CD1c-positive myeloid dendritic cell (primary cell): ENCODE measurements around the gene OR51S1.
"Not testable (repeated sequence)": the region's sequence is repeated elsewhere in the genome, so short reads cannot be mapped to it uniquely, and the experiment has no call there.

Experiments used
- DNase-seq: peaks from one replicate; pipeline ENCODE4 v3.0.0-alpha.2; 2016; ENCODE audit errors: extremely low spot score

The OR51S1 gene, protein sequence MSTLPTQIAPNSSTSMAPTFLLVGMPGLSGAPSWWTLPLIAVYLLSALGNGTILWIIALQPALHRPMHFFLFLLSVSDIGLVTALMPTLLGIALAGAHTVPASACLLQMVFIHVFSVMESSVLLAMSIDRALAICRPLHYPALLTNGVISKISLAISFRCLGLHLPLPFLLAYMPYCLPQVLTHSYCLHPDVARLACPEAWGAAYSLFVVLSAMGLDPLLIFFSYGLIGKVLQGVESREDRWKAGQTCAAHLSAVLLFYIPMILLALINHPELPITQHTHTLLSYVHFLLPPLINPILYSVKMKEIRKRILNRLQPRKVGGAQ

GRCh38 chr11:4848908-4849532 lies at the start of gene OR51S1:
TSS of gene OR51S1 (minus strand) at chr11:4849208. CDS start at chr11:4849208, 0 bp downstream.
- DNase-seq = no peak

DNA sequence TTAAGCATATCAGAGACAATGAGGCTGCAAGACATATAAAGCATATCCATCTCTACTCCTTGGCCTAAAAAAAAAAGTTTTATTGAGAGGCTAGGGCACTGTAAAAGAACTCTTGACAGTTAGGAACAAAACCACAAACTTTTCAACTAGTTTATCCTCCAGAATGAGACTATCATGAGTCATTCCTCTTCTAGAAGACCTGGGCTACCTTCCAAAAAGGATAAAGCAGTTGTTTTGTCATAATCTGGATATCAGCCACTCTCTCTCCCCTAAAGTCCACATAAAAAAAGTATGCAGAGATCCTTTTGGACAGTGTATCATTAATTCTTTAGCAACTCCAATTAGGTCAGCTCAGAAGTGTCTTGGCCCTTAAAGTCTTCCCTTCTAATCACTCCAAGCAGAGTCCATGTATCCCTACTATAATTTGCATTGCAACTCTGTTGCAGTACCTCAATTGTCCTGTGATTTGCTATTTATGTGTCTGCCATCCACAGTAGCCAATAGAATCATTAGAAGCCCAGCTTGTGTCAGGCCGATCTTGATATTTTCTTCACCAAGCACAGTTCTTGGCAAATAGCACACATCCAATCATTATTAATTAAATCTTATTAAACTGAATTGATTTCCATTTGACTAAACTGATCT lies 43.1 kb upstream of the OR51S1 start:
- no peak for DNase-seq

GRCh38 chr11:4890279-4890678 lies 41.3 kb upstream of the OR51S1 start:
- no peak for DNase-seq

- no peak for DNase-seq
Measured at GRCh38 chr11:4887591-4887990, 38.6 kb upstream of the OR51S1 start.

DNA sequence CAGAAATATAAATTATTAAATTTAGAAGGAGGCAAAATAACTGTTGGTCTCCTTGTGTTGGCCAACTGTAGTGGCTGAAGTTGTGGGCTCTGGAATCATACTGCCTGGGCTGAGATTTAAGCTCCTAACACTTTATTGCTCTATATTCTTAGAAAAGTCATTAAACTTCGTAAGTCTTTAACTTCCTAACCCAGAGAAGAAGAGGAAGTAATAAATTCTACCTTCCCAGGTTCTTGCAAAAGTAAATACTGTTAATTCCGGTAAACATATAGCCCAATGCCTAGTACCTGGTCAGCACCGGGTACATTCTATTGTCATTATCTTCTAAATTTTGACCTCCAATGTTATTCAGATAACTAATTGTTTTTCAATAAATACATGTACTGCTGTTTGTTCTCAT lies 37.2 kb upstream of the OR51S1 start:
- no peak for DNase-seq

DNA sequence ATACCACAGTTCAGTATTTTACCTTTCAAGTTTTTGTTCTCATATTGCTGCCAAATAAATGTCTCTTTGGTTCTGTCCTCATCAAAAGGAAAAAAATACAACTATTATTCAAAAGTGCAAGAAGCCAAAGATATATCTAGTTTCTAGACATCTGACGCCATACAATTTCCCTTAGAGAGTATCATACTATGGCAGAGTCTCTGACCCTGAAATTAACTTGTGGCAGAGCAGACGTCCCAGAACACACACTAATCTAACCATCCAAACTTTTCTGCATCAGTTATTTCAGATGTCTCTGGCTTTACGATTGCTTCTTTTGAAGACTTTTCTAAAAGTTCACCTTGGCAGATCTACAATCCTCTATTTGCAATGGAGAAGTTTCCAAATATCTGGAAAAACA lies 35.4 kb upstream of the OR51S1 start:
- no peak for DNase-seq

GRCh38 chr11:4882543-4882942 lies 33.5 kb upstream of the OR51S1 start:
- no peak for DNase-seq

DNA sequence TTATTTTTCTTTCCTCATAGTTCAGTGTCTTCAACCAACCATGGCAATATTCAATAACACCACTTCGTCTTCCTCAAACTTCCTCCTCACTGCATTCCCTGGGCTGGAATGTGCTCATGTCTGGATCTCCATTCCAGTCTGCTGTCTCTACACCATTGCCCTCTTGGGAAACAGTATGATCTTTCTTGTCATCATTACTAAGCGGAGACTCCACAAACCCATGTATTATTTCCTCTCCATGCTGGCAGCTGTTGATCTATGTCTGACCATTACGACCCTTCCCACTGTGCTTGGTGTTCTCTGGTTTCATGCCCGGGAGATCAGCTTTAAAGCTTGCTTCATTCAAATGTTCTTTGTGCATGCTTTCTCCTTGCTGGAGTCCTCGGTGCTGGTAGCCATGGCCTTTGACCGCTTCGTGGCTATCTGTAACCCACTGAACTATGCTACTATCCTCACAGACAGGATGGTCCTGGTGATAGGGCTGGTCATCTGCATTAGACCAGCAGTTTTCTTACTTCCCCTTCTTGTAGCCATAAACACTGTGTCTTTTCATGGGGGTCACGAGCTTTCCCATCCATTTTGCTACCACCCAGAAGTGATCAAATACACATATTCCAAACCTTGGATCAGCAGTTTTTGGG lies 33.0 kb upstream of the OR51S1 start, which contains the start of gene OR51T1:
Gene OR51T1 (plus strand): TSS at position 41 of the 641 bp plus-strand sequence. CDS start 0 bp downstream, at position 41.
- DNase-seq = no peak

- no peak for DNase-seq
Measured at GRCh38 chr11:4881188-4881587, 32.2 kb upstream of the OR51S1 start.

DNA sequence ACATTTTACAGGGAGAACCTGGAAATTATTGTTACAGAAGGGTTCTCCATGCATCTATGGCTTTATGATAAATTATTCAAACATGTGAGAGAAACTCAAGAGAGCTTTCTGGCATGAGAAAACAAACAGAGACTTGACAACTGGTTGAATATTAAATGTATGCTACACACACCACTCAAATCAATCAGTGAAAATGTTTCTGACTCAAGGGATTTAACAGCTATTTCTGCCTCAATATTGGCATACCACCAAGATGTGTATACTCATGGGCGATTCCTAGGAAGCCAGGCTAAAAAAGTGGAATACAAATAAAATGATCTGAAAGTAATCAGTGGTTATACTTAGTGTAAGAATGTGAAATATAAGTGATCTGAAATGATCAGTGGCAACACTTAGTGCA lies 16.8 kb upstream of the OR51S1 start:
- DNase-seq = no peak

- no peak for DNase-seq
Measured at GRCh38 chr11:4863876-4864275, 14.9 kb upstream of the OR51S1 start.

DNA sequence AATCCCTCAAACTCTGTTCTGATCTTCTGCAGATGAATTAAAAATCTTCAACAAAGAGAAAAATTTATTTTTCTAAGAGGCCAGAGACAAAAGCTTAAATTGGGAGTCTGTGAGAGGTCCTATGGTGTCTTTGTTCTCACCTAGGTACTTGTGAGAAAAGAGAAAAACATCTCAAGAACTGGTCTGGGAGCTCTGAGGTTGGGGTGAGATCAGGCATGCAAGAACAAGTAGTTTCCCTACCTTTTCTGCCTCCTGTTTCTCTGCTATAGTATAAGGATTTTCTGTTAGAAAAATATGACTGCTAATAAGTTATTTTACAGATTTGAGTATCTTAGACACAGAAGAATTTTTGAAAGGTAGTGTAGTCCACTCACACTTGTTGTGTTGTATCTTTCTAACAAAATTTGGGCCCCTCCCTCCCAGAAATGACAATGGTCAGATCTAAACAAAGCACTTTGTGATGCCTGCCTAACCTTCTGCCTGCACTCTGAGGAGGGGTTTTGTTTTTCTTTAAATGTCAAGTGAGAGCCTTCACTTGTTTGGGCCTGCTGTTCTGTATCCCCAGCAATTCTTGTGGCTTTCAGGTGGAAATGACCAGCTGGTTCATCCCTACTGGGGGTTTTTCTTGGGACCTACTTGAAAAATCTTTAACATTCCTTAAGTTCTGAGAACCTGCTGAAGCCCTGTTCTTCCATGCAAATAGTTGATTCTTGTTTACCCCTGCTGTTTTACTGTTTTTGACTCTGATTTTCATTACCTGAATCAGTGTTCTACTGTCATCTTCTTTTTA lies 13.6 kb upstream of the OR51S1 start:
- DNase-seq = no peak

DNA sequence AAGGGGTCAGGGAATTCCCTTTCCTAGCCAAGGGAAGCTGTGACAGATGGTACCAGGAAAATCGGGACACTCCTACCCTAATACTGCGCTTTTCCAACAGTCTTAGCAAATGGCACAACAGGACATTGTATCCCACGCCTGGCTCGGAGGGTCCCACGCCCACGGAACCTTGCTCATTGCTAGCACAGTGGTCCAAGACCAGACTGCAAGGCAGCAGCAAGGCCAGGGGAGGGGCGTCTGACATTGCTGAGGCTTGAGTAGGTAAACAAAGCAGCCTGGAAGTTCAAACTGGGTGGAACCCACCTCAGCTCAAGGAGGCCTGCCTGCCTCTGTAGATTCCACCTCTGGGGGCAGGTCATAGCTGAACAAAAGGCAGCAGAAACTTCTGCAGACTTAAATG lies 5.3 kb upstream of the OR51S1 start:
- DNase-seq = not testable (repeated sequence)

DNA sequence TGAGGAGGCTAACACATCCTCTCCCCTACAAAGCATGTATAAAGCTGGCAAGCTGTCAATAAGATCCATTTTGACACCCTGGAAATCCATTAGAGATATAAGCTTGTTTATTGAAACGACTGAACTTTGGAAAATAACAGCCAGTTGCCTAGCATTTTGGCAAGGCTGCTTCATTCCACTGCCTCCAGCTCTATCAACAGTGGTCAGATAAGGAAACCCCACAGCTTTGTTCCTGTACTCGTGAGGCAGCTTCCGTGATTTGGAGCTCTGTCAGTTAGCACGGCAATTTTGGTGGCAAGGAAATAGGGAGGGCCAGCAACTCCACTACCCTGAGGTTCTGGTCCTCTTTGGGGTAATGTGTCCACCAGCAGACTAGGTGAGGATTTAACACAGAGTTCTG lies 2.0 kb upstream of the OR51S1 start:
- DNase-seq = no peak

- DNase-seq = no peak
Measured at GRCh38 chr11:4839851-4840549, 9.0 kb downstream of the OR51S1 start.

DNA sequence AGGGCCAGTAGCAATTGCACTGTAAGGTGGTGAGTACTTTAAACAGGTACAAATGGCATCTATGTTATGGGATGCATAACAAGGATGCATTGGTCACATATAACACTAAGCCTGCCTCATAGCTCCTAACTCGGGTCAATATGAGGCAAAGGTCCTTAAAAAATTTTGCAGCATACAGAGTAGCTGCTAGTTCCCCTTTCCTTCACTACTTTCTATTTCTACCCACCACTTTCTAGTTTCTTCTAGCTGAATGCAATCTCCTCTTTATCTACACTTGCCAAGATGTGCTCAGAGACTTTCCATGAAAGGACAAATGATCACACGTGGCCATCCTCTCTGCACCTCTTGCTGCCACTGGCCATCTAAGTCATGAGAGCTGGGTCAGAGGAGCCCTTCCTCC lies 18.1 kb downstream of the OR51S1 start:
- DNase-seq = no peak

- no peak for DNase-seq
Measured at GRCh38 chr11:4830346-4830745, 18.7 kb downstream of the OR51S1 start.

DNA sequence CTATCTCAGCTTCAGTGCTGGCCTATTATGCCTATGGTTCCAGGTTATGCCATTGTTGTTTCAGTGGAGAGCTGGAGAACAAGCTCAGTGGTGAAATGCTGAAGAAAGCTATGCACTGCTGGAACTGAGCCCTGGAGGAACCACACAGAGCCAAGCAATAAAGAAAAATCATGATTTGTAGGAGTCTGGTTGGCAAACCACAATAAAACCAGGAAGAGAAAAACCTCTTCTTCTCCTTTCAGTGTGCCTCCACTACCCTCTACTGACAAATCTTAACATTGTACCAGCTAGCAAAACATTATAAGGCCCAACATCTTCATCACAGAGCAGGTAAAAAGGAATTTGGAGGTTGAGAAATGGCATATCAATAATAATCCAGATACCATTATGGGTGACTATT lies 22.6 kb downstream of the OR51S1 start:
- DNase-seq = no peak

DNA sequence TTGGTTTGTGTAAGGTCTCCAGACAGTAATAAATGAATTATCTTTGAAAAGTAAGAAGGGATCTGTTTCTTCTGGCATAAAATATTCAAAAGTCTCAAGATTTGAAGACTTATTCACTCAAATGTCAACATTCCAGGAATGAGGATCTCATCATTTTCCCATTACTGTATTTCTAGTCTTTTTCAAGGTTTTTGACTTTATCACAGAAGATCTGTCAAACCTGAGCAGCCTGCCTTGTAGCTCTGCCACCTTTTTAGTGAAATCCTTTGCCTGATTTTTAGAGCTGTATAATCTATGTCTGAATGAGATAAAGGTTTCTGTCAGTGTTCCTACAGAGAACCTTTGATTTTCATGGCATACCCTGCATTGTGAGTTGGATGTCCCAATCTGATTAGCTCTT lies 23.9 kb downstream of the OR51S1 start:
- DNase-seq = no peak

DNA sequence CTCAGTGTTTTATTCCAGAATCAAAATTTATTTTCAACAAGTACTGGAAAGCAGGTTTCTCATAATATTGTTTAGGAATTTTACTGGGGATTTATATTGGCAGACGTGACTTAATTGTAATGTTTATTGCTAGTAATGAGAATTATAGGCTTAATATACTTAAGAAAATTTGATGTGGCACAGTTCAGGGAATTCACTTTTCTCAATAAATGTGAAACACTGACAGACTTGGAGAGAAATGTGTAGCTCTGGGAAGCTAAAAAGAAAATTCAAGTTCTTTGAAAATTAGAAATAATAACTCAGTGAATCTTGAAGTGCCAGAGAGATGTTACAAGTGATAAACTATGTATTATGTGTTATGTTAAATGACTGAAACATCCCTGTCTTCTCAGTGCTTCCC lies 28.0 kb downstream of the OR51S1 start, which contains the start of gene OR51F2:
Gene OR51F2 (plus strand): TSS at position 301 of the 400 bp plus-strand sequence. CDS start 101 bp downstream, outside the sequence.
- no peak for DNase-seq

GRCh38 chr11:4809246-4809645 lies 39.8 kb downstream of the OR51S1 start:
- DNase-seq = no peak
